OCI-LY3 (cell line): ENCODE measurements around the gene ARHGEF17.

Source experiments
- H2AFZ ChIP-seq: fragments of 200-600, 300-600 bp; shearing (Covaris generic); 2 replicates; pipeline ENCODE4 v1.6.0; 2014; ENCODE audit warnings: antibody characterized with exemption, low read depth, low read length
- H3K27ac ChIP-seq: fragments of 200-600, 300-600 bp; sonication (generic); 2 replicates; pipeline ENCODE4 v1.5.1; 2014; ENCODE audit warnings: mild to moderate bottlenecking, low read length, moderate library complexity, mixed read lengths
- H3K27me3 ChIP-seq: fragments of 200-600, 300-600 bp; sonication (generic); 2 replicates; pipeline ENCODE4 v1.6.1; 2014; ENCODE audit warnings: low read depth, low read length, mixed read lengths
- H3K36me3 ChIP-seq: fragments of 200-600, 300-600 bp; sonication (generic); replicated peaks from 2 replicates; pipeline ENCODE3; 2014; ENCODE audit warnings: low read depth, low read length, mixed read lengths
- H3K4me1 ChIP-seq: fragments of 300-600, 200-600 bp; sonication (generic); 2 replicates; pipeline ENCODE4 v1.6.1; 2014; ENCODE audit warnings: low read length, mixed read lengths
- H3K4me2 ChIP-seq: fragments of 200-600, 300-600 bp; sonication (generic); 2 replicates; pipeline ENCODE4 v1.6.1; 2014; ENCODE audit warnings: low read length, mixed read lengths
- H3K4me3 ChIP-seq: fragments of 300-600, 200-600 bp; sonication (generic); 2 replicates; pipeline ENCODE4 v1.5.1; 2014; ENCODE audit warnings: antibody characterized with exemption, mild to moderate bottlenecking, low read length, moderate library complexity
- H3K79me2 ChIP-seq: fragments of 300-600, 200-600 bp; shearing (Covaris generic); 2 replicates; pipeline ENCODE4 v1.6.1; 2014; ENCODE audit warnings: mild to moderate bottlenecking, low read length, mixed read lengths
- H3K9ac ChIP-seq: fragments of 300-600, 200-600 bp; shearing (Covaris generic); 2 replicates; pipeline ENCODE4 v1.6.0; 2014; ENCODE audit warnings: mild to moderate bottlenecking, low read length, moderate library complexity
- H3K9me3 ChIP-seq: fragments of 200-600, 300-600 bp; shearing (Covaris generic); 2 replicates; pipeline ENCODE4 v1.6.1; 2014; ENCODE audit warnings: low read length, mixed read lengths; ENCODE audit not compliant: insufficient read depth
- H4K20me1 ChIP-seq: fragments of 200-600, 300-600 bp; sonication (generic); 2 replicates; pipeline ENCODE4 v1.6.1; 2016; ENCODE audit warnings: low read length, mixed read lengths; ENCODE audit not compliant: insufficient read depth
- EZH2phosphoT487 ChIP-seq: fragments of 200-600 bp; shearing (Covaris generic); IDR thresholded peaks from 2 replicates; pipeline ENCODE4 v1.6.1; 2018; ENCODE audit warnings: antibody characterized with exemption, mixed run types, low read depth
- TF ChIP-seq, protein P1 (sequence below): fragments of 200-600, 300-600 bp; sonication (generic); IDR thresholded peaks from 2 replicates; pipeline ENCODE4 v1.5.1; 2014; ENCODE audit warnings: antibody characterized with exemption, low read length, low read depth

ARHGEF17 gene

GRCh38 chr11:73380897-73381410, 72.9 kb downstream of the ARHGEF17 start:
- H3K27me3 ChIP-seq, result no peaks in the 10 kb centered on the region
- peaks cover 97% of the 10 kb centered on the region for H3K79me2 ChIP-seq

GRCh38 chr11:73381589-73381988, 73.5 kb downstream of the ARHGEF17 start:
- H3K36me3 ChIP-seq, result no peaks in the 10 kb centered on the region
- H2AFZ ChIP-seq, result no peak overlapping the region
- no peaks in the 10 kb centered on the region for H3K27me3 ChIP-seq
- no peak overlapping the region for H3K9ac ChIP-seq
- no peak overlapping the region for H3K4me3 ChIP-seq
- no peak overlapping the region for H3K27ac ChIP-seq
- H4K20me1 ChIP-seq, result peaks cover 57% of the 10 kb centered on the region
- peaks cover 70% of the 10 kb centered on the region for H3K4me1 ChIP-seq
- no peak overlapping the region for H3K4me2 ChIP-seq
- H3K79me2 ChIP-seq, result peaks cover 100% of the 10 kb centered on the region
- TF ChIP-seq, protein P1, sequence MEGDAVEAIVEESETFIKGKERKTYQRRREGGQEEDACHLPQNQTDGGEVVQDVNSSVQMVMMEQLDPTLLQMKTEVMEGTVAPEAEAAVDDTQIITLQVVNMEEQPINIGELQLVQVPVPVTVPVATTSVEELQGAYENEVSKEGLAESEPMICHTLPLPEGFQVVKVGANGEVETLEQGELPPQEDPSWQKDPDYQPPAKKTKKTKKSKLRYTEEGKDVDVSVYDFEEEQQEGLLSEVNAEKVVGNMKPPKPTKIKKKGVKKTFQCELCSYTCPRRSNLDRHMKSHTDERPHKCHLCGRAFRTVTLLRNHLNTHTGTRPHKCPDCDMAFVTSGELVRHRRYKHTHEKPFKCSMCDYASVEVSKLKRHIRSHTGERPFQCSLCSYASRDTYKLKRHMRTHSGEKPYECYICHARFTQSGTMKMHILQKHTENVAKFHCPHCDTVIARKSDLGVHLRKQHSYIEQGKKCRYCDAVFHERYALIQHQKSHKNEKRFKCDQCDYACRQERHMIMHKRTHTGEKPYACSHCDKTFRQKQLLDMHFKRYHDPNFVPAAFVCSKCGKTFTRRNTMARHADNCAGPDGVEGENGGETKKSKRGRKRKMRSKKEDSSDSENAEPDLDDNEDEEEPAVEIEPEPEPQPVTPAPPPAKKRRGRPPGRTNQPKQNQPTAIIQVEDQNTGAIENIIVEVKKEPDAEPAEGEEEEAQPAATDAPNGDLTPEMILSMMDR, result no peak
- no peak for TF ChIP-seq EZH2phosphoT487
- H3K9me3 ChIP-seq, result no peaks in the 10 kb centered on the region

More at GRCh38 chr11:73380897-73381410, 72.9 kb downstream of the ARHGEF17 start:
- Histone ChIP-seq H3K4me1 (peaks cover 64% of the 10 kb centered on the region), H3K9ac (no peak overlapping the region), H2AFZ (no peak overlapping the region), H3K4me3 (no peak overlapping the region), H3K9me3 (no peaks in the 10 kb centered on the region), H3K4me2 (no peak overlapping the region), H3K36me3 (no peaks in the 10 kb centered on the region), H3K27ac (no peak overlapping the region), H4K20me1 (peaks cover 57% of the 10 kb centered on the region)
- no peak for TF ChIP-seq EZH2phosphoT487
- TF ChIP-seq, protein P1, result no peak

- Histone ChIP-seq H3K4me1 (peaks cover 76% of the 10 kb centered on the region), H4K20me1 (peaks cover 57% of the 10 kb centered on the region)
Measured at GRCh38 chr11:73382183-73382582, 74.1 kb downstream of the ARHGEF17 start.

GRCh38 chr11:73382747-73383146, 74.7 kb downstream of the ARHGEF17 start:
- peaks cover 100% of the 10 kb centered on the region for H3K79me2 ChIP-seq
- peaks cover 53% of the 10 kb centered on the region for H4K20me1 ChIP-seq
- H3K4me3 ChIP-seq, result peak overlapping the region; percentile 8; the same call in 1 of the 2 replicates
- H3K4me2 ChIP-seq, result peak overlapping the region; percentile 57
- peak overlapping the region; percentile 8; the same call in 1 of the 2 replicates for H3K9ac ChIP-seq
- TF ChIP-seq, protein P1, result no peak
- no peak for TF ChIP-seq EZH2phosphoT487
- no peak overlapping the region for H2AFZ ChIP-seq
- H3K9me3 ChIP-seq, result no peaks in the 10 kb centered on the region
- H3K27ac ChIP-seq, result peak overlapping the region; percentile 82
- H3K4me1 ChIP-seq, result peaks cover 76% of the 10 kb centered on the region
- H3K27me3 ChIP-seq, result no peaks in the 10 kb centered on the region
- H3K36me3 ChIP-seq, result no peaks in the 10 kb centered on the region

More at GRCh38 chr11:73382183-73382582, 74.1 kb downstream of the ARHGEF17 start:
- Histone ChIP-seq H3K9me3 (no peaks in the 10 kb centered on the region), H3K27me3 (no peaks in the 10 kb centered on the region), H3K4me2 (peak overlapping the region; percentile 57; the same call in 1 of the 2 replicates), H3K4me3 (no peak overlapping the region), H3K9ac (no peak overlapping the region), H3K27ac (peak overlapping the region; percentile 82; the same call in 1 of the 2 replicates), H3K79me2 (peaks cover 100% of the 10 kb centered on the region), H2AFZ (no peak overlapping the region), H3K36me3 (no peaks in the 10 kb centered on the region)
- no peak for TF ChIP-seq EZH2phosphoT487
- TF ChIP-seq, protein P1, result no peak
